ENCODE measurements around the gene AATF.

The AATF gene

DNA sequence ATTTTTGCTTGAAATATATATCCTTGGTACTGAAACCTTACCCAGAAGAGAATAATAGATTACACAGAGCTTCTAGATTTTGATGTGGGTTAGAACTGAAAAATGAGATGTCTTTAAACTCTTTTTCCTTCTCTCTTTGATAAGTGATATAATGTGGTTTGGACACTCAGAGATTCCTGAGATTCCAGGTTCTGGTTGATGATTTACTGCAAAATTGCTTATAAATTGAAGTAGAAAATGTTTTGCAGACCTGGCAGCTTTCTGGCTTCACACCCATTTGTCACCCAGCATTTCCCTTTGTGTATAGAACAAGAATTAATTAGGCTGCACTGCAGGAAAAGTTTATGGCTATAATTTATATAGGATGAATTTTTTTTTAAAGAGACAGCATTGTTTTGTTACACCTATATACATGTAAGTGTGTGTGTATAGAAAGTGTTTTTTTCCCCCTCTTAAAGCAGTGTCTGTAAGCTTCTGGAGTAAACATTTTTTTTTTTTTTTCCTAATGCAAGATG, 23.5 kb downstream of the AATF start:
- no peaks in the 10 kb centered on the region for H3K27me3 Mint-ChIP-seq
- CTCF ChIA-PET, result no interaction called here
- DNase-seq, result no peak
- H3K36me3 Mint-ChIP-seq, result peaks cover 29% of the 10 kb centered on the region
- no peak overlapping the region for H3K4me3 Mint-ChIP-seq
- no peaks in the 10 kb centered on the region for H3K9me3 Mint-ChIP-seq
- H3K4me1 Mint-ChIP-seq, result peaks cover 6% of the 10 kb centered on the region
- H3K27ac Mint-ChIP-seq, result no peak overlapping the region

GRCh38 chr17:36972905-36973304, 24.2 kb downstream of the AATF start:
- CTCF ChIA-PET, result no interaction called here
- Mint-ChIP-seq H3K27ac (no peak overlapping the region), H3K4me1 (peaks cover 5% of the 10 kb centered on the region), H3K27me3 (no peaks in the 10 kb centered on the region), H3K4me3 (no peak overlapping the region), H3K36me3 (peaks cover 24% of the 10 kb centered on the region), H3K9me3 (no peaks in the 10 kb centered on the region)
- no peak for DNase-seq

DNA sequence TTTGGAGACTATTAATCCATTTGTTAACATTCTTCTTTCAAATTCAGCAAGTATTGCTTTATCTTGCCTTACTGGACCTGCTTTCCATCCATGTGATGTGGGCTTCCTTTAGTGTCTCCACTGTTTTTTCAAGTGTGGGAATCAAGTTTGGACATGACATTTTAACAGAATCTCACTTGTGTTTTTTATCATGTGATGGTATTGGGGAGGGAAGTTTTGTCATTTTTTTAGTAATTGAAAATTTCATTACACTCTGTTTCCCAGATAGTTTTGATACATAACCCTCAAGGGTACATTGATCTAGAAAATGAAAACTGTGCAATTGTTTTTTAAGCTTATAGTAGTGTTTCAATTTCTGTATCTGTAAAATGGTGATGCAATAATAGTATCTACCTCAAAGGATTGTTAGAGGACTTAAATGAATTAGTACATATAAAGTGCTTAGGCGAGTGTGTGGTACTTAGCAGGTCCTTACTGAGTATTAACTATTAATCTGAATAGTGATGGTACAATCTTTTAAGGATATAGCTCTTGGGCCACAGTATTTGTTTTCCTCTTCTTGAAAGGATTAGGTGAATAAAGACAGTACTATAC, 27.3 kb downstream of the AATF start:
- no peak overlapping the region for H3K4me3 Mint-ChIP-seq
- CTCF ChIA-PET, result interaction anchor here (0.6 kb wide), 1 partner anchor 8 kb away, joined by 3 read pairs; no protein-coding TSS in a partner anchor
- no peak for DNase-seq
- H3K4me1 Mint-ChIP-seq, result no peaks in the 10 kb centered on the region
- H3K27me3 Mint-ChIP-seq, result no peaks in the 10 kb centered on the region
- H3K9me3 Mint-ChIP-seq, result no peaks in the 10 kb centered on the region
- H3K36me3 Mint-ChIP-seq, result peaks cover 15% of the 10 kb centered on the region
- H3K27ac Mint-ChIP-seq, result no peak overlapping the region

- CTCF ChIA-PET, result no interaction called here
- Mint-ChIP-seq H3K27ac (no peak overlapping the region), H3K36me3 (peaks cover 19% of the 10 kb centered on the region)
These were observed 28.3 kb downstream of the AATF start for GRCh38 chr17:36977066-36977465.

DNA sequence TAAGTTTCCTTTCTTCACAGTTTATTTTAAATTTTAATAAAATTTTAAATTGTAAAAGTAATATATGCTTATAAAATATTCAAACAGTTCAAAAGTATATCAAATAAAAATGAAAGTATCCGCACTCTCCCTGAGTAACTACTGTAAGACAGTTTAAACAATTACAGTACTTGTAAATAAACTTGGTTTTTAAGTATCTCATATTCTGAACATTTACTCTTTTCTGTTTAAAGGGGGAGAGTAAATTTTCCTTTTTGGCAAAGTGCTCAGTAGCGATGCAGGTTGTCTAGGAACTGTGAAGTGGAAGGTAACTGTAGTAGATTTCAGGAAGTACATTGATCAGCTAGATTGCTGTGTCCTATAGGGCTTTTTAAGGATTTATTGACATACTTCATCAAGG, 28.8 kb downstream of the AATF start:
- no peak overlapping the region for H3K4me3 Mint-ChIP-seq
- H3K27me3 Mint-ChIP-seq, result no peaks in the 10 kb centered on the region
- H3K9me3 Mint-ChIP-seq, result no peaks in the 10 kb centered on the region
- no peak for DNase-seq
- CTCF ChIA-PET, result no interaction called here
- no peak overlapping the region for H3K27ac Mint-ChIP-seq
- H3K36me3 Mint-ChIP-seq, result peaks cover 21% of the 10 kb centered on the region
- H3K4me1 Mint-ChIP-seq, result no peaks in the 10 kb centered on the region

More at GRCh38 chr17:36977066-36977465, 28.3 kb downstream of the AATF start:
- DNase-seq, result no peak
- H3K27me3 Mint-ChIP-seq, result no peaks in the 10 kb centered on the region
- H3K4me3 Mint-ChIP-seq, result no peak overlapping the region
- H3K4me1 Mint-ChIP-seq, result no peaks in the 10 kb centered on the region
- H3K9me3 Mint-ChIP-seq, result no peaks in the 10 kb centered on the region

DNA sequence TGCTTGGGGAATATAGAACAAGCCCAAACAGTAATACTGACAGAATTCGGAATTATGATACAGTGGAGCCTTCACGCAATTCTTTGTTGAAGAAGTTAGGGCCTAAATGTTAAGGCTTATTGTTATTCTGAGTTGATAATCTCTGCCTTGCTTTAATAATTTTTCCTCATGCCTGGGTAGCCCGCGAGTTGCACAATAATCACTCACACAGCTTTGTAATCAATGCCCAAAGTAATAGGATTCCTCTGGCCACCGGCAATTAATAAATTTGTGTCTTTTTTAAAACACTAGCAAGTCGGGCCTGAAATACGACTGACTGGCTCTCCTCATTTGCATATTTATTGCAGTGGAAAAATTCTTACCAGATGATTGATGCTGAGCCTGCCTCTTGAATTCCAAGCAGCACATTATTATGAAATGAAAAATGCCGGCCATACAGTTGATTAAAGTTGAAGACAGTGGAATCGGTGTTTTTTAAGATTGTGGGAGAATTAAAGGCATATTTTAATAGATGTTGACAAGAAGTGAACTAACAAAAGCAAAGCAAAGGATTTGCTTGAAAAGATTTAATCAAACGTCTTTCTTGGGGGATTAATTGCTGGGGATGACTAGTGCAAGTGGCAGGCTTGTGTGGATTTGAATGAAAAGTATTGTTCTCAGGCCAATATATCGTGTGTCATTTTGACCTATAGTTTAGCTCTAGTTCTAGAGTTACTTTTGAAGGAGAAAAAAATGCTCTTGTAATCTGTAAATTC, 30.2 kb downstream of the AATF start:
- Mint-ChIP-seq H3K4me1 (no peaks in the 10 kb centered on the region), H3K36me3 (peaks cover 23% of the 10 kb centered on the region), H3K27ac (no peak overlapping the region), H3K9me3 (no peaks in the 10 kb centered on the region), H3K4me3 (no peak overlapping the region), H3K27me3 (no peaks in the 10 kb centered on the region)
- CTCF ChIA-PET, result no interaction called here
- DNase-seq, result no peak

- DNase-seq, result no peak
- CTCF ChIA-PET, result no interaction called here
- Mint-ChIP-seq H3K4me3 (no peak overlapping the region), H3K27me3 (no peaks in the 10 kb centered on the region), H3K36me3 (peaks cover 28% of the 10 kb centered on the region), H3K4me1 (no peaks in the 10 kb centered on the region), H3K27ac (no peak overlapping the region), H3K9me3 (no peaks in the 10 kb centered on the region)
These were observed 30.8 kb downstream of the AATF start for GRCh38 chr17:36979565-36979941.

DNA sequence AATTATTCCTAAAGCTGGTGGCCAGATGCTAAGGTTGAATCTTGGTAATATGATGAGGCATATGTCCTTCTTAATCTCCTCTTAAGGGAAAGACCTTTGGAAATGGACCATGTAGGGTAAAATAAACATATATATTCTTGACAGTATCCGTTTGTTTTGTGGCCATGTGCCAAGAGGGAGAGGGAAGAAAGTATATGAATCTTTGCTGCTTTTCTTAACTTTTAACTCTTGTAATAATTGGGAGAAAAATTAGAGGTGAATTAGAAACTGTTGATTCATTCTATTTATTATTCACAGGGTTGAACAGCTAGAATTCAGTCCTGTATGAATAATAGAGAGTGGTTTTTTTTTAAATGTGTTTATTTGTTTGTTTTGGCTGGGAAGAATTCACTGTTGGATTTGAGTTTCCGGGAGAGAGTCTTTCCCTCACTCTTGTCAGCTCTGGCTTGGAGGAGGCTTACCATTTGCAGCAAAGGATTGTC, 31.6 kb downstream of the AATF start:
- H3K27me3 Mint-ChIP-seq, result no peaks in the 10 kb centered on the region
- CTCF ChIA-PET, result interaction anchor here (0.7 kb wide), 1 partner anchor 159 kb away, joined by 3 read pairs; no protein-coding TSS in a partner anchor
- peaks cover 29% of the 10 kb centered on the region for H3K36me3 Mint-ChIP-seq
- no peaks in the 10 kb centered on the region for H3K4me1 Mint-ChIP-seq
- no peak overlapping the region for H3K4me3 Mint-ChIP-seq
- no peaks in the 10 kb centered on the region for H3K9me3 Mint-ChIP-seq
- no peak overlapping the region for H3K27ac Mint-ChIP-seq
- no peak for DNase-seq

- Mint-ChIP-seq H3K4me3 (no peak overlapping the region), H3K27ac (no peak overlapping the region), H3K36me3 (peaks cover 34% of the 10 kb centered on the region), H3K27me3 (no peaks in the 10 kb centered on the region), H3K9me3 (no peaks in the 10 kb centered on the region), H3K4me1 (no peaks in the 10 kb centered on the region)
- CTCF ChIA-PET, result no interaction called here
- DNase-seq, result no peak
These were observed 34.9 kb downstream of the AATF start for GRCh38 chr17:36983618-36984017.

GRCh38 chr17:36989173-36989572, 40.4 kb downstream of the AATF start:
- Mint-ChIP-seq H3K4me1 (no peaks in the 10 kb centered on the region), H3K4me3 (no peak overlapping the region), H3K36me3 (peaks cover 39% of the 10 kb centered on the region), H3K27ac (no peak overlapping the region), H3K9me3 (no peaks in the 10 kb centered on the region), H3K27me3 (no peaks in the 10 kb centered on the region)
- DNase-seq, result no peak
- CTCF ChIA-PET, result interaction anchor here (1.1 kb wide), 1 partner anchor 60 kb away, joined by 3 read pairs; no protein-coding TSS in a partner anchor

- H3K4me1 Mint-ChIP-seq, result no peaks in the 10 kb centered on the region
- H3K4me3 Mint-ChIP-seq, result no peak overlapping the region
- CTCF ChIA-PET, result interaction anchor here (2.5 kb wide), 1 partner anchor 55 kb away, joined by 7 read pairs; no protein-coding TSS in a partner anchor
- H3K27me3 Mint-ChIP-seq, result no peaks in the 10 kb centered on the region
- H3K9me3 Mint-ChIP-seq, result no peaks in the 10 kb centered on the region
- H3K36me3 Mint-ChIP-seq, result peaks cover 56% of the 10 kb centered on the region
- H3K27ac Mint-ChIP-seq, result no peak overlapping the region
- no peak for DNase-seq
These were observed 43.9 kb downstream of the AATF start for GRCh38 chr17:36992701-36993100.

- CTCF ChIA-PET, result interaction anchor here (2.5 kb wide), 1 partner anchor 54 kb away, joined by 7 read pairs; no protein-coding TSS in a partner anchor
- no peaks in the 10 kb centered on the region for H3K4me1 Mint-ChIP-seq
- H3K9me3 Mint-ChIP-seq, result no peaks in the 10 kb centered on the region
- H3K4me3 Mint-ChIP-seq, result no peak overlapping the region
- peaks cover 60% of the 10 kb centered on the region for H3K36me3 Mint-ChIP-seq
- no peak for DNase-seq
- H3K27me3 Mint-ChIP-seq, result no peaks in the 10 kb centered on the region
- no peak overlapping the region for H3K27ac Mint-ChIP-seq
These were observed 44.5 kb downstream of the AATF start for GRCh38 chr17:36993227-36993626.

GRCh38 chr17:36994438-36994837, 45.7 kb downstream of the AATF start:
- Mint-ChIP-seq H3K9me3 (peaks cover under 1% of the 10 kb centered on the region), H3K4me1 (peaks cover under 1% of the 10 kb centered on the region), H3K4me3 (no peak overlapping the region), H3K27ac (no peak overlapping the region), H3K36me3 (peaks cover 60% of the 10 kb centered on the region), H3K27me3 (no peaks in the 10 kb centered on the region)
- CTCF ChIA-PET, result interaction anchor here (2.5 kb wide), 1 partner anchor 53 kb away, joined by 7 read pairs; no protein-coding TSS in a partner anchor
- DNase-seq, result no peak

DNA sequence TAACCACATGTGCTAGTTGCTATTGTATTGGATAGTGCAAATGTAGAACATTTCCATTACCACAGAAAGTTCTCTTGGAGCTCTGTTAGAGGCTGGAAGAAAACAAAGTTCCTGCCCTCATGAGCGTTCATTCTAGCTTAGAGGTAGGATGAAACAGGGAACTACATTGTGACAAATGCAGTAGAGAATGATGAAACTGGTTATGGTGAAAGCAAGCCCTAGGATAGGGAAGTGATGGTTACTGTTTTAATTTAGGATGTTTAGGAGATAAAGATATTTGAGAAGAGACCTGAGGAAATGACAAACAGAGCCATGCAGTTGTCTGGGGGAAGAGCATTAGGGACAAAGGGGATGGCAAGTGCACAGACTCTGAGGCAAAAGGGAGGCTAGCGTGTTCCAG, 50.7 kb downstream of the AATF start:
- DNase-seq, result no peak
- peaks cover 20% of the 10 kb centered on the region for H3K9me3 Mint-ChIP-seq
- CTCF ChIA-PET, result no interaction called here
- peaks cover 74% of the 10 kb centered on the region for H3K36me3 Mint-ChIP-seq
- no peak overlapping the region for H3K27ac Mint-ChIP-seq
- H3K4me3 Mint-ChIP-seq, result no peak overlapping the region
- peaks cover 8% of the 10 kb centered on the region for H3K4me1 Mint-ChIP-seq
- H3K27me3 Mint-ChIP-seq, result no peaks in the 10 kb centered on the region

GRCh38 chr17:37016780-37017179, 68.0 kb downstream of the AATF start:
- H3K27me3 Mint-ChIP-seq, result no peaks in the 10 kb centered on the region
- H3K4me3 Mint-ChIP-seq, result no peak overlapping the region
- H3K9me3 Mint-ChIP-seq, result no peaks in the 10 kb centered on the region
- DNase-seq, result no peak
- CTCF ChIA-PET, result no interaction called here
- no peak overlapping the region for H3K27ac Mint-ChIP-seq
- peaks cover 7% of the 10 kb centered on the region for H3K36me3 Mint-ChIP-seq
- H3K4me1 Mint-ChIP-seq, result no peaks in the 10 kb centered on the region

Data from activated naive CD4-positive, alpha-beta T cell treated with anti-CD3 and anti-CD28 coated beads, Interleukin-2, amount 10 ng/mL, durations not matched to agents 7 days and 5 days (primary cell).